Stimulated activated CD4-positive, alpha-beta T cell treated with anti-CD3 and anti-CD28 coated beads, Interleukin-2, amount 100 ng/mL, for 24 hours (primary cell): ENCODE measurements around the gene DLGAP1.

Source experiments
- DNase-seq, 2 donors: peaks; one replicate each; pipeline ENCODE4 v3.0.0-alpha.2; 2020

DLGAP1 gene

GRCh38 chr18:3552305-3552704, 902.8 kb downstream of the DLGAP1 start:
- no peak for DNase-seq

- DNase-seq = no peak
Measured at GRCh38 chr18:3547891-3548615, 907.1 kb downstream of the DLGAP1 start.

- no peak for DNase-seq
Measured at GRCh38 chr18:3546106-3546505, 909.0 kb downstream of the DLGAP1 start.

GRCh38 chr18:3544537-3544936, 910.6 kb downstream of the DLGAP1 start:
- no peak for DNase-seq

- DNase-seq = peak; percentile 6 to 35
Measured at GRCh38 chr18:3541549-3542386, 913.3 kb downstream of the DLGAP1 start.

DNA sequence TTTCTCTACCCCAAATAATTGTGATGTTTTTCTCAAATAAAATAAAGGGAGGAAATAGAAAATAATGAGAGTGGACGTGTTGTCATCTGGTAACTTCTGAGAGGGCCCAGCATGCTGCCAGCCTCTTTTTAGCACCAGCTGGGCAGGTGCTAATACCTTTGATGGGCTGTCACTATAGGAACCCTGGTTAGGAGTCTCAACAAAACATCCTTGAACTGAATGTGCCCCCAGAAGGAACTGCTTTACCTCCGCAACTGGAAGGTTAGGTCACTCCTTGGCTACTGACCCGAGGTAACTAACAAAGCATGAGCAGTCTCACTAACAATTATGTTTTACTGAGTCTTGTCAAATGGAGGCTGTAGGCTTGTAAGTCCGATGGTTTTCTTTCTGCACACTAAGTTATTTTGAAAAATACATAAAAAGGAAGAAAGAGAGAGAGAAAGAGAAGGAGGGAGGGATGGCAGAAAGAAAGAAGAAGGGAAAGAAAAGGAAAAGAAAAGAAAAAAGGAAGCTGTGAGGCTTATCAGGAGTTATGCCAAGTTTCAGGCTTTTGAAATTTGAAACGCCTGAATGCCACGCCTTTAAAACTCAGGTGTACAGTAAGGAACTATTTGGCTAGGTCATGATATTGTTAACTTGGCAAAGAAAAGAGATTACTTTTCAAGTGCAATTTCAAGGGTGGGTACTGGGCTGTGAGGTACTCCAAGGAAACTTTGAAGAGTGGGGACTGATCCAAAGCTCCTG, 914.1 kb downstream of the DLGAP1 start:
- no peak for DNase-seq

GRCh38 chr18:3538954-3539617, 916.0 kb downstream of the DLGAP1 start:
- no peak for DNase-seq

GRCh38 chr18:3538456-3538855, 916.7 kb downstream of the DLGAP1 start:
- DNase-seq = no peak

DNA sequence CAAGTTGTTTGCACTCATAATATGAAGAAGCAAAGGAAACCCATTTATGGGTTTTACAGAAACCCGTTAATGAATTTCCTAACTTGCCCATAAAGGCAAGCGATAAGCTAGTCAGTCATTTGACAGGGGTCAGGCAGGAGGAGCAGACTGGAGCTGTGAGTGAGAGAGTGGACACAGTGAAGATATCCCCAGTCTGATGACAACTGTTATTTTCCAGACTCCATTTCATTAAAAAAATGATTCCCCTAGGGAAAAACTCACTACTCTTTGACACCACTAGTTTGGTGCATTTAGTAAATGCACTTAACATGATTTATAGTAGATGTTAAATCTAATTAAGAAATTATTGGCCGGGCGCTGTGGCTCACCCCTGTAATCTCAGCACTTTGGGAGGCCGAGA, 924.3 kb downstream of the DLGAP1 start:
- DNase-seq = no peak

DNA sequence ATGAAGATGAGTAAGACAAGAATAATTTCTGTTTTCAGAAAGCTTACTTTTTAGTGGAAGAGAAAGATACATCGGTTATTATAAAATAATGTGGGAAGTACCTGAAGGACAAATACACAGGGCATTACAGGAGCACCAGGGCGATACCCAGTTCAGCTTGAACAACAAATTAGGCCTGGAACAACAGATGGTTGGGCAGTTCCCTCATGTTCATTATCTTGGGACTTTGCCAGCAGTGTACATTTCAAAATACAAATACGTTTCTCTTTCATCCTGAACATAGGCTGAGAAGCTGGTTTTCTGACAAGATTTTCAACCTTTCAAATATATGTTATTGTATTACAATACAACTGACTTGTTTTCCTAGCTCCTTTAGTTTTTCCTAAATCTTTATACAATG, 925.5 kb downstream of the DLGAP1 start:
- DNase-seq = no peak

- DNase-seq = no peak
Measured at GRCh38 chr18:3529077-3529476, 926.0 kb downstream of the DLGAP1 start.

DNA sequence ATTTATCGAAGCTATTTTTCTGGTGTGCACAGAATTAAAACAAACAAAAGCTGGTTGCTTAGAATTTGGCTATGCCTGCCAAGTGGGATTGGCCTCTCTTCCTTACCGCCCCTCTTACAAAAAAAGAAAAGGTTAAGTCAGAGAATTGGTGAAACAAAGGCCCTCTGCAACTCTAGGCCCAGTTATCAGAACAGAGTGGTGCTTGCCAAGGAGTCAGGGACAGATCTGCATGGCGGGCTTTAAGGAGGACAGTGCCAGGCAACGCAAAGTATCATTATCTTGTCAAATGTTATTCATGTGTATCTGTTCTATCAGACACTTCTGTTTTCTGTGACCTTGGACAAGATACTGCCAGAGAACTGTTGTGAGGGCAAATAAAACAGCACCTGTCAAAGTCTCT, 926.9 kb downstream of the DLGAP1 start:
- no peak for DNase-seq

DNA sequence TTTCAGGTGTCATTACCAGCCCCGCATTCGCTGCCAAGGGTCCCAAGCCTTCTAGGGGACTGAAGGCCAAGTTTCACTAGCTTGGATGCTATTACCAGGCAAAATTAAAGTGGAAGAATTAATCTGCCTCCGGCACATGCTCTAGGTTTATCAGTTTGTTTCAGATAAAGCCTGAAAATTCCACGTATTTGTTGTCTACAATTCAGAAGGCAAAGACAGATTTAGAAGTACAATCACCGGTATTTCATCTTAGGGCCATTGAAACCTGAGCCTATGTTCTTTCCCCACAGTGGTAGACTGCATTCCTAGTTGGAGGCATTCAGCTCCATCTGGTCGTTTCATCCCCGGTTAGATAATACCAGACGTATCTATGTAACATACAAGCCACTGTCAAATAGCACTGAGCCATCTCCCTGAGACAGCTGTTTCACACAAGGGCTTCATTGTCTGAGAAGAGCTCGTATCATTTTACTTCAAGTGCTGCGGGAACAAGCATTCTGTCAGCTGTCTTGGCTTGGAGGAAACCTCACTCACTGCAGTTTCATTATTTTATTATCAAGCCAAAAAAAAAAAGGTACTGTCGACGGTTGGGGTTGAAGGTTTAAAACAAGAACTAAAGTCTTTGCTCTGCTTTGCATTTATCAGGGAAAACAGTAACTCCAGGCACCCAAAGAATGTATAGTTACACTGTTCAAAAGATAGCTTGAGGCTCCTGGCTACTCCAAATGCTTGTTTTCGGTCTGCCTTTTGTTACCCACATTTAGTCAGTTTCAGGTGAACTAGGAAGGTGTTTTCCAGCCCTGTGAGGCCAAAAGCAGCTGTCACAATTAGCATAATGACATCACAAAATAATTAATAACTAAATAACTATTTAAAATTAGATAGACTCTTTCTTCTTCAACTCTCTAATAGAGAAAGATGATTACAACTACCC, 928.4 kb downstream of the DLGAP1 start:
- DNase-seq = no peak

GRCh38 chr18:3525870-3526420, 929.2 kb downstream of the DLGAP1 start:
- peak; percentile 32 to 33 for DNase-seq

DNA sequence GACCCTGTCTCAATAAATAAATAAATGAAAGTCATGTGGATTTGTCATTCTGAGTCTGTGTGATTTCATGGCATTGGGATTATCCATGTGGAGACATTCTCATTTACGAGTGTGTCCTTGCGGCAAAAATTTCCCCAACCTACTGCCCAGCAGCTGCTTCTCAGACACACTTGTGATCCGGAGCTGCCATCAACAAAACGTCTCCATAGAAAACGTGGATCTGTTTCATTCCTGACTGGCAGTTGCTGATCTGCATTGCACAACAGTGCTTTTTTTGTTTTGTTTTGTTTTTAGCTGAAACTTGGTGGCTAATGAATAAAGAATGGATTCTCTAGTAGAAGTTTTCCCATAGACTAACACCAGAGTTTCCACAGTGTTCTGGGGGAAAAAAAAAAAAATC, 930.4 kb downstream of the DLGAP1 start:
- DNase-seq = no peak

GRCh38 chr18:3520230-3521085, 934.6 kb downstream of the DLGAP1 start:
- DNase-seq = no peak

GRCh38 chr18:3514312-3515216, 940.5 kb downstream of the DLGAP1 start:
- no peak for DNase-seq

DNA sequence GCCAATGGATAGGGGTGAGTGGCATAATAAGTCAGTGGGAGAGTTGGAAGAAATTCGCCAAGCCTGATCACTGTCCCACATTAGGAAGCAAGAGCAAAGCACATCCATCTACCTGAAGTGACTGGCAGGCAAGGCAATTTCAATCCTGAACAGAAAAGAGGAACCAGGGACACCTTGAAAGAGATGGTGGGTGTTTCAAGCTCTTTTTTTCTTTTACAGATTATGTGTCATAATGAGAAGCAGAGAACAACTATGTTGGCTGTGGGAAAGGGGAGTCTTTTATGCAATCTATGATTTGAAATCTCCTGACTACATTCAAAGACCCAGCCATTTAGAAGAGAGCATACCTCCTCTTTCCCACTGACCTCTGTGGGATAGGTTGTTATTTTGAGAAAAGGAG, 941.6 kb downstream of the DLGAP1 start:
- DNase-seq = no peak

DNA sequence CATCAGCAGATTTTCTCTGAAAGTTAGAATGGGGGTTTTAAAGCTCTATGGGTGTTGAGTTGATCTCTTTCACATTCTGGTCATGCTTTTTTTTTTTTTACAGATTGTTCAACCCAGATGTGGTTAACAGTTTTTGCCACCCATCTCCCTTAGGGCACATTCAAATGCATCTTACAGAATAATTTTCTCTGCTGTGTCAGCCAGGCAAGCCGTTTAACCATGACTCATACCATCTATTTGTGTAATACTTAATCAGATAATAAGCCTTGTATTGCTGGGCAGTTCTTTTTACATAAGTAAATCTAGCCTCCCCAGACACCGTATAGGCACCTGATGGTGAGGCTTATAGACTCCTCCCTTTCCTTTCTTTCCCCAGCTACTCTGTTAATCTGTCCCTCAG, 943.1 kb downstream of the DLGAP1 start:
- no peak for DNase-seq
